HepG2 (cell line): ENCODE measurements around the gene EFEMP2. TPM values are rescaled to one million over a fixed set of nuclear protein-coding genes. Genes with fewer than 3 reads are reported as not detected.

ENCODE experiments used
- ARNT ChIP-seq: fragments of 450-650 bp; IDR thresholded peaks from 2 replicates; pipeline ENCODE4 v1.6.1; 2017
- CBX1 ChIP-seq: IDR thresholded peaks from one replicate; pipeline ENCODE4 v1.6.1; 2016; ENCODE audit warnings: antibody characterized with exemption, low read depth
- CHD4 ChIP-seq: fragments of 200-600 bp; sonication (generic); IDR thresholded peaks from 2 replicates; pipeline ENCODE4 v1.7.0; 2017; ENCODE audit warnings: mild to moderate bottlenecking, low read length, borderline replicate concordance
- DMAP1 ChIP-seq: IDR thresholded peaks from 2 replicates; pipeline ENCODE4 v1.6.1; 2016
- GFI1 ChIP-seq: sonication (generic); formaldehyde crosslinking; IDR thresholded peaks from 2 replicates; pipeline ENCODE4 v1.5.0; 2020; ENCODE audit warnings: missing genetic modification reagents, mild to moderate bottlenecking, borderline replicate concordance
- HNF4A ChIP-seq: sonication (generic); formaldehyde crosslinking; IDR thresholded peaks from 2 replicates; pipeline ENCODE4 v1.4.0; 2020; ENCODE audit warnings: missing genetic modification reagents
- KDM5B ChIP-seq: sonication (generic); formaldehyde crosslinking; IDR thresholded peaks from 2 replicates; pipeline ENCODE4 v1.4.0; 2020; ENCODE audit warnings: missing genetic modification reagents, mild to moderate bottlenecking, borderline replicate concordance
- NFE2L2 ChIP-seq: fragments of 150-350 bp; IDR thresholded peaks from 2 replicates; pipeline ENCODE4 v1.6.1; 2014; ENCODE audit warnings: low read length
- NR2C2 ChIP-seq: sonication (generic); formaldehyde crosslinking; IDR thresholded peaks from 2 replicates; pipeline ENCODE4 v1.4.0; 2020; ENCODE audit warnings: missing genetic modification reagents, mild to moderate bottlenecking, moderate library complexity, borderline replicate concordance
- POLR2A ChIP-seq, 2 experiments: IDR thresholded peaks; 2 replicates each; pipeline ENCODE4 v1.6.1; 2011; ENCODE audit warnings: low read depth in 2 of 2, low read length in 2 of 2, mild to moderate bottlenecking in 1 of 2, moderate library complexity in 1 of 2; ENCODE audit not compliant: insufficient read depth in 1 of 2
- TRIM24 ChIP-seq: sonication (generic); formaldehyde crosslinking; IDR thresholded peaks from 2 replicates; pipeline ENCODE4 v1.8.0; 2022; ENCODE audit warnings: mild to moderate bottlenecking, missing genetic modification reagents
- ZFP36 ChIP-seq: fragments of 150-350 bp; IDR thresholded peaks from 2 replicates; pipeline ENCODE4 v1.6.1; 2018; ENCODE audit warnings: borderline replicate concordance, low read length, low read depth; ENCODE audit not compliant: partially characterized antibody
- ZNF329 ChIP-seq: sonication (generic); formaldehyde crosslinking; IDR thresholded peaks from 2 replicates; pipeline ENCODE4 v1.9.0; 2021; ENCODE audit warnings: low read depth, mild to moderate bottlenecking, missing genetic modification reagents
- ZNF382 ChIP-seq: sonication (generic); formaldehyde crosslinking; IDR thresholded peaks from 2 replicates; pipeline ENCODE4 v1.5.0; 2020; ENCODE audit warnings: missing genetic modification reagents, mild to moderate bottlenecking, borderline replicate concordance
- ZSCAN30 ChIP-seq: sonication (generic); formaldehyde crosslinking; IDR thresholded peaks from 2 replicates; pipeline ENCODE4 v1.5.0; 2020; ENCODE audit warnings: mild to moderate bottlenecking, missing genetic modification reagents
- polyA plus RNA-seq, 8 experiments: library from polyadenylated mRNA; depleted of rRNA in 3 of 8; stranded (reverse) in 7 of 8; unstranded in 1 of 8; fragments of >200 nt; fragmentation: Illumina TruSeq in 4 of 8; extraction: Trizol in 4 of 8; gene quantifications; 2 replicates each; pipeline versions ENCODE4 v1.2.1 to v1.2.3, GENCODE V29; 2011 to 2016; ENCODE audit warnings: low read depth in 4 of 8, missing spikeins in 1 of 8, mixed read lengths in 1 of 8; ENCODE audit not compliant: insufficient read depth in 1 of 8
- total RNA-seq, 5 experiments: library from RNA; depleted of rRNA; stranded (reverse); fragments of >200 nt; fragmentation: Illumina TruSeq; extraction: Trizol; gene quantifications; 2 replicates each; pipeline ENCODE4 v1.2.3, GENCODE V29; 2016; ENCODE audit warnings: low read depth in 1 of 5
- TF ChIP-seq, protein P1 (sequence below): sonication (generic); formaldehyde crosslinking; IDR thresholded peaks from 2 replicates; pipeline ENCODE4 v1.4.0; 2020; ENCODE audit warnings: missing genetic modification reagents
- TF ChIP-seq, protein P2 (sequence below): sonication (generic); formaldehyde crosslinking; IDR thresholded peaks from 2 replicates; pipeline ENCODE4 v1.8.1; 2022; ENCODE audit warnings: mild to moderate bottlenecking, missing genetic modification reagents
- TF ChIP-seq, protein P3 (sequence below): IDR thresholded peaks from 2 replicates; pipeline ENCODE4 v1.4.0; 2020; ENCODE audit warnings: mild to moderate bottlenecking, missing genetic modification reagents
- TF ChIP-seq, protein P4 (sequence below): sonication (generic); formaldehyde crosslinking; IDR thresholded peaks from 2 replicates; pipeline ENCODE4 v1.5.0; 2020; ENCODE audit warnings: mild to moderate bottlenecking, missing genetic modification reagents
- TF ChIP-seq, protein P5 (sequence below): IDR thresholded peaks from 2 replicates; pipeline ENCODE4 v1.6.1; 2018; ENCODE audit warnings: missing genetic modification reagents, mild to moderate bottlenecking, missing compliant biosample characterization

The EFEMP2 gene
- total and polyA plus RNA-seq, 2 of the 13 experiments (the other 11 are each of a cell fraction or from before 2014, with no cell fraction given) = 7.4 to 29.7 TPM

DNA sequence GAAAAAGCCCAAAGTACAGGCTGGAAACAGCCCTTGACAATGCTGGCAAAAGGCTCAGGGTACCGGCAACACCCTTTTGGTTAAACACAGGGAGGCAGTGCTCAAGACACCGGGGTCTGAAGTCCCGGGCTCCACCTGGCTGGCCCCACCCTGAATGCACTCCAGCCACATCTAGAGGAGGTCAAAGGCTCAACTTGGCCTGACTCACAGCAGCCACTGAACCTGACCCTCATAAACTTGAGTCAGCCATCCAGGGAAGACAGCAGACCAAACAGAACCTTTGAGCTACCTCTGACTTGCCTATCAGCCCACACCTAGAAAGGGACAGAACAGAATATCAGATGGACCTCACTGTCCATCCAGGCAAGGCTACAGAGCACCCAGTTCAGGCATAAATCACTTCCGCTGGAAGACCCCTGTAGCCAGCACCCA is 18.4 kb downstream of the EFEMP2 start (continued):
- TF ChIP-seq, protein P1, sequence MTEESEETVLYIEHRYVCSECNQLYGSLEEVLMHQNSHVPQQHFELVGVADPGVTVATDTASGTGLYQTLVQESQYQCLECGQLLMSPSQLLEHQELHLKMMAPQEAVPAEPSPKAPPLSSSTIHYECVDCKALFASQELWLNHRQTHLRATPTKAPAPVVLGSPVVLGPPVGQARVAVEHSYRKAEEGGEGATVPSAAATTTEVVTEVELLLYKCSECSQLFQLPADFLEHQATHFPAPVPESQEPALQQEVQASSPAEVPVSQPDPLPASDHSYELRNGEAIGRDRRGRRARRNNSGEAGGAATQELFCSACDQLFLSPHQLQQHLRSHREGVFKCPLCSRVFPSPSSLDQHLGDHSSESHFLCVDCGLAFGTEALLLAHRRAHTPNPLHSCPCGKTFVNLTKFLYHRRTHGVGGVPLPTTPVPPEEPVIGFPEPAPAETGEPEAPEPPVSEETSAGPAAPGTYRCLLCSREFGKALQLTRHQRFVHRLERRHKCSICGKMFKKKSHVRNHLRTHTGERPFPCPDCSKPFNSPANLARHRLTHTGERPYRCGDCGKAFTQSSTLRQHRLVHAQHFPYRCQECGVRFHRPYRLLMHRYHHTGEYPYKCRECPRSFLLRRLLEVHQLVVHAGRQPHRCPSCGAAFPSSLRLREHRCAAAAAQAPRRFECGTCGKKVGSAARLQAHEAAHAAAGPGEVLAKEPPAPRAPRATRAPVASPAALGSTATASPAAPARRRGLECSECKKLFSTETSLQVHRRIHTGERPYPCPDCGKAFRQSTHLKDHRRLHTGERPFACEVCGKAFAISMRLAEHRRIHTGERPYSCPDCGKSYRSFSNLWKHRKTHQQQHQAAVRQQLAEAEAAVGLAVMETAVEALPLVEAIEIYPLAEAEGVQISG (CRISPR knock-in tag) = peak; percentile 53; the same call in 1 of the 2 replicates
- TF ChIP-seq, protein P2, sequence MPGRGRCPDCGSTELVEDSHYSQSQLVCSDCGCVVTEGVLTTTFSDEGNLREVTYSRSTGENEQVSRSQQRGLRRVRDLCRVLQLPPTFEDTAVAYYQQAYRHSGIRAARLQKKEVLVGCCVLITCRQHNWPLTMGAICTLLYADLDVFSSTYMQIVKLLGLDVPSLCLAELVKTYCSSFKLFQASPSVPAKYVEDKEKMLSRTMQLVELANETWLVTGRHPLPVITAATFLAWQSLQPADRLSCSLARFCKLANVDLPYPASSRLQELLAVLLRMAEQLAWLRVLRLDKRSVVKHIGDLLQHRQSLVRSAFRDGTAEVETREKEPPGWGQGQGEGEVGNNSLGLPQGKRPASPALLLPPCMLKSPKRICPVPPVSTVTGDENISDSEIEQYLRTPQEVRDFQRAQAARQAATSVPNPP (CRISPR knock-in tag) = no peak
- TF ChIP-seq HNF4A (peak; percentile 85), ZNF329 (no peak), CHD4 (no peak), ARNT (no peak), NFE2L2 (no peak), ZSCAN30 (CRISPR knock-in tag) (no peak), CBX1 (no peak), ZNF382 (CRISPR knock-in tag) (no peak), KDM5B (CRISPR knock-in tag) (no peak), TRIM24 (CRISPR knock-in tag) (no peak), GFI1 (CRISPR knock-in tag) (no peak), DMAP1 (no peak), NR2C2 (CRISPR knock-in tag) (peak; percentile 50; the same call in 1 of the 2 replicates), ZFP36 (no peak), POLR2A (IDR thresholded peaks at IDR 0.05; ENCODE audit: insufficient read depth in 1 of 2, low read depth in 2 of 2, low read length in 2 of 2) (no peak)
- TF ChIP-seq, protein P3, sequence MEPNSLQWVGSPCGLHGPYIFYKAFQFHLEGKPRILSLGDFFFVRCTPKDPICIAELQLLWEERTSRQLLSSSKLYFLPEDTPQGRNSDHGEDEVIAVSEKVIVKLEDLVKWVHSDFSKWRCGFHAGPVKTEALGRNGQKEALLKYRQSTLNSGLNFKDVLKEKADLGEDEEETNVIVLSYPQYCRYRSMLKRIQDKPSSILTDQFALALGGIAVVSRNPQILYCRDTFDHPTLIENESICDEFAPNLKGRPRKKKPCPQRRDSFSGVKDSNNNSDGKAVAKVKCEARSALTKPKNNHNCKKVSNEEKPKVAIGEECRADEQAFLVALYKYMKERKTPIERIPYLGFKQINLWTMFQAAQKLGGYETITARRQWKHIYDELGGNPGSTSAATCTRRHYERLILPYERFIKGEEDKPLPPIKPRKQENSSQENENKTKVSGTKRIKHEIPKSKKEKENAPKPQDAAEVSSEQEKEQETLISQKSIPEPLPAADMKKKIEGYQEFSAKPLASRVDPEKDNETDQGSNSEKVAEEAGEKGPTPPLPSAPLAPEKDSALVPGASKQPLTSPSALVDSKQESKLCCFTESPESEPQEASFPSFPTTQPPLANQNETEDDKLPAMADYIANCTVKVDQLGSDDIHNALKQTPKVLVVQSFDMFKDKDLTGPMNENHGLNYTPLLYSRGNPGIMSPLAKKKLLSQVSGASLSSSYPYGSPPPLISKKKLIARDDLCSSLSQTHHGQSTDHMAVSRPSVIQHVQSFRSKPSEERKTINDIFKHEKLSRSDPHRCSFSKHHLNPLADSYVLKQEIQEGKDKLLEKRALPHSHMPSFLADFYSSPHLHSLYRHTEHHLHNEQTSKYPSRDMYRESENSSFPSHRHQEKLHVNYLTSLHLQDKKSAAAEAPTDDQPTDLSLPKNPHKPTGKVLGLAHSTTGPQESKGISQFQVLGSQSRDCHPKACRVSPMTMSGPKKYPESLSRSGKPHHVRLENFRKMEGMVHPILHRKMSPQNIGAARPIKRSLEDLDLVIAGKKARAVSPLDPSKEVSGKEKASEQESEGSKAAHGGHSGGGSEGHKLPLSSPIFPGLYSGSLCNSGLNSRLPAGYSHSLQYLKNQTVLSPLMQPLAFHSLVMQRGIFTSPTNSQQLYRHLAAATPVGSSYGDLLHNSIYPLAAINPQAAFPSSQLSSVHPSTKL = 0 out of 2 replicates have a peak, but pooled peaks have one; percentile 32
- TF ChIP-seq, protein P4, sequence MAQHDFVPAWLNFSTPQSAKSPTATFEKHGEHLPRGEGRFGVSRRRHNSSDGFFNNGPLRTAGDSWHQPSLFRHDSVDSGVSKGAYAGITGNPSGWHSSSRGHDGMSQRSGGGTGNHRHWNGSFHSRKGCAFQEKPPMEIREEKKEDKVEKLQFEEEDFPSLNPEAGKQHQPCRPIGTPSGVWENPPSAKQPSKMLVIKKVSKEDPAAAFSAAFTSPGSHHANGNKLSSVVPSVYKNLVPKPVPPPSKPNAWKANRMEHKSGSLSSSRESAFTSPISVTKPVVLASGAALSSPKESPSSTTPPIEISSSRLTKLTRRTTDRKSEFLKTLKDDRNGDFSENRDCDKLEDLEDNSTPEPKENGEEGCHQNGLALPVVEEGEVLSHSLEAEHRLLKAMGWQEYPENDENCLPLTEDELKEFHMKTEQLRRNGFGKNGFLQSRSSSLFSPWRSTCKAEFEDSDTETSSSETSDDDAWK (CRISPR knock-in tag) = no peak
- TF ChIP-seq, protein P5, sequence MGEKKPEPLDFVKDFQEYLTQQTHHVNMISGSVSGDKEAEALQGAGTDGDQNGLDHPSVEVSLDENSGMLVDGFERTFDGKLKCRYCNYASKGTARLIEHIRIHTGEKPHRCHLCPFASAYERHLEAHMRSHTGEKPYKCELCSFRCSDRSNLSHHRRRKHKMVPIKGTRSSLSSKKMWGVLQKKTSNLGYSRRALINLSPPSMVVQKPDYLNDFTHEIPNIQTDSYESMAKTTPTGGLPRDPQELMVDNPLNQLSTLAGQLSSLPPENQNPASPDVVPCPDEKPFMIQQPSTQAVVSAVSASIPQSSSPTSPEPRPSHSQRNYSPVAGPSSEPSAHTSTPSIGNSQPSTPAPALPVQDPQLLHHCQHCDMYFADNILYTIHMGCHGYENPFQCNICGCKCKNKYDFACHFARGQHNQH (CRISPR knock-in tag) = 0 out of 2 replicates have a peak, but pooled peaks have one; percentile 20
